K562 (cell line): Measurements from ENCODE around the gene DAP. TPM values are rescaled to one million over a fixed set of nuclear protein-coding genes. Genes with fewer than 3 reads are reported as not detected.
A peak's percentile ranks its signal among the peaks of the same experiment; 100 is the strongest.

Source experiments
- ARID1B ChIP-seq: fragments of 450-650 bp; IDR thresholded peaks from 2 replicates; pipeline ENCODE4 v1.6.1; 2016; ENCODE audit warnings: antibody characterized with exemption, mild to moderate bottlenecking, inconsistent platforms
- ARNT ChIP-seq, 2 experiments: fragments of 450-650 bp; IDR thresholded peaks; 2 replicates each; pipeline ENCODE4 v1.6.1; 2016; ENCODE audit warnings: mild to moderate bottlenecking in 1 of 2
- CBFA2T2 ChIP-seq: fragments of 450-650 bp; conservative IDR thresholded peaks from 2 replicates; pipeline ENCODE4 v1.6.1; 2017; ENCODE audit warnings: mild to moderate bottlenecking
- CBX3 ChIP-seq, 2 experiments: IDR thresholded peaks; 1 replicate in 1 of 2; 2 replicates in 1 of 2; pipeline ENCODE4 v1.6.1; 2012; ENCODE audit warnings: inconsistent platforms in 2 of 2, low read length in 2 of 2, borderline replicate concordance in 1 of 2, control low read depth in 1 of 2
- CREM ChIP-seq: IDR thresholded peaks from 2 replicates; pipeline ENCODE4 v1.6.1; 2014; ENCODE audit warnings: antibody characterized with exemption, low read depth
- DNMT1 ChIP-seq: fragments of 450-650 bp; IDR thresholded peaks from 2 replicates; pipeline ENCODE4 v1.6.1; 2016; ENCODE audit warnings: antibody characterized with exemption, mild to moderate bottlenecking
- ETV1 ChIP-seq: fragments of 450-650 bp; conservative IDR thresholded peaks from 2 replicates; pipeline ENCODE4 v1.6.1; 2016; ENCODE audit warnings: missing genetic modification characterization, control low read depth, low read depth, missing compliant biosample characterization
- FOXA1 ChIP-seq: fragments of 450-650 bp; IDR thresholded peaks from 2 replicates; pipeline ENCODE4 v1.6.1; 2016; ENCODE audit warnings: mild to moderate bottlenecking, borderline replicate concordance
- HDGF ChIP-seq: fragments of 450-650 bp; IDR thresholded peaks from 2 replicates; pipeline ENCODE4 v1.6.1; 2016
- HLTF ChIP-seq: fragments of 450-650 bp; IDR thresholded peaks from 2 replicates; pipeline ENCODE4 v1.6.1; 2016
- HNRNPUL1 ChIP-seq: fragments of 200-400 bp; formaldehyde crosslinking; IDR thresholded peaks from 2 replicates; pipeline ENCODE4 v1.6.1; 2017; ENCODE audit warnings: low read length
- MAFG ChIP-seq: fragments of 450-650 bp; conservative IDR thresholded peaks from 2 replicates; pipeline ENCODE4 v1.6.1; 2016; ENCODE audit warnings: missing genetic modification characterization, missing compliant biosample characterization
- MEIS2 ChIP-seq: fragments of 450-650 bp; IDR thresholded peaks from 2 replicates; pipeline ENCODE4 v1.6.1; 2014; ENCODE audit warnings: mild to moderate bottlenecking; ENCODE audit not compliant: partially characterized antibody
- MYC ChIP-seq, 2 experiments: fragments of 250-450 bp in 1 of 2; sonication (Bioruptor Pico) in 1 of 2; IDR thresholded peaks; 2 replicates each; pipeline versions ENCODE4 v1.5.1 to v1.6.1; 2012 to 2021; ENCODE audit warnings: low read depth in 2 of 2, borderline replicate concordance in 1 of 2, improper control_type of control experiment in 1 of 2, low read length in 1 of 2, mild to moderate bottlenecking in 1 of 2, moderate library complexity in 1 of 2
- PTBP1 ChIP-seq: fragments of 200-400 bp; formaldehyde crosslinking; IDR thresholded peaks from 2 replicates; pipeline ENCODE4 v1.6.1; 2017; ENCODE audit warnings: low read depth, low read length
- SMAD4 ChIP-seq: fragments of 250-450 bp; sonication (Bioruptor Pico); conservative IDR thresholded peaks from 2 replicates; pipeline ENCODE4 v1.8.0; 2021; ENCODE audit warnings: inconsistent platforms, mild to moderate bottlenecking, moderate library complexity
- SNIP1 ChIP-seq: fragments of 450-650 bp; IDR thresholded peaks from 2 replicates; pipeline ENCODE4 v1.7.1; 2017; ENCODE audit warnings: low read depth, mild to moderate bottlenecking
- SP2 ChIP-seq: IDR thresholded peaks from 2 replicates; pipeline ENCODE4 v1.6.1; 2011; ENCODE audit warnings: mild to moderate bottlenecking, low read depth, low read length, moderate library complexity; ENCODE audit not compliant: poor library complexity, severe bottlenecking; ENCODE audit errors: extremely low read depth
- SRF ChIP-seq, 2 experiments: fragments of 250-450, 450-650 bp in 1 of 2; sonication (Bioruptor Pico) in 1 of 2; sonication (generic) in 1 of 2; formaldehyde crosslinking; IDR thresholded peaks; 2 replicates each; pipeline versions ENCODE4 v1.5.0 to v1.5.1; 2020 to 2022; ENCODE audit warnings: mild to moderate bottlenecking in 1 of 2, missing genetic modification reagents in 1 of 2
- ZC3H8 ChIP-seq: fragments of 450-650 bp; IDR thresholded peaks from 2 replicates; pipeline ENCODE4 v1.6.1; 2017
- ZNF384 ChIP-seq: IDR thresholded peaks from 2 replicates; pipeline ENCODE4 v1.6.1; 2012; ENCODE audit warnings: low read depth, low read length, improper control_type of control experiment
- ZNF695 ChIP-seq: fragments of 450-650 bp; formaldehyde crosslinking; IDR thresholded peaks from 2 replicates; pipeline ENCODE4 v1.4.0; 2020; ENCODE audit warnings: mild to moderate bottlenecking, moderate library complexity
- polyA plus RNA-seq, 8 experiments: library from polyadenylated mRNA; depleted of rRNA in 4 of 8; stranded (reverse) in 5 of 8; unstranded in 3 of 8; fragments of >200 nt; fragmentation: Nextera tagmentation in 2 of 8; fragmentation: Illumina TruSeq in 1 of 8; extraction: Ambion mirVana in 2 of 8; extraction: Trizol in 1 of 8; gene quantifications; 2 replicates each; pipeline versions ENCODE4 v1.2.1 to v1.2.3, GENCODE V29; 2011 to 2014; ENCODE audit warnings: inconsistent platforms in 1 of 8, missing spikeins in 1 of 8
- total RNA-seq, 7 experiments: library from RNA; depleted of rRNA in 6 of 7; stranded (reverse); fragments of >200 nt in 6 of 7; fragmentation: Illumina TruSeq in 2 of 7; extraction: Trizol in 2 of 7; gene quantifications; 2 replicates each; pipeline versions ENCODE4 v1.2.1 to v1.2.3, GENCODE V29; 2011 to 2021; ENCODE audit warnings: low replicate concordance in 1 of 7
- TF ChIP-seq, protein P1 (sequence below): fragments of 250-450 bp; sonication (Bioruptor Pico); IDR thresholded peaks from 2 replicates; pipeline ENCODE4 v1.5.0; 2021
- TF ChIP-seq, protein P2 (sequence below): sonication (generic); formaldehyde crosslinking; IDR thresholded peaks from 2 replicates; pipeline ENCODE4 v1.8.0; 2023; ENCODE audit warnings: mild to moderate bottlenecking, missing genetic modification reagents
- TF ChIP-seq, protein P3 (sequence below): sonication (generic); formaldehyde crosslinking; IDR thresholded peaks from 2 replicates; pipeline ENCODE4 v1.5.0; 2020; ENCODE audit warnings: missing genetic modification reagents

The DAP gene
- total and polyA plus RNA-seq, 9 of the 15 experiments (the other 6 are each of a cell fraction or from before 2014, with no cell fraction given) = 14.1 to 151 (median 34.5) TPM

DNA sequence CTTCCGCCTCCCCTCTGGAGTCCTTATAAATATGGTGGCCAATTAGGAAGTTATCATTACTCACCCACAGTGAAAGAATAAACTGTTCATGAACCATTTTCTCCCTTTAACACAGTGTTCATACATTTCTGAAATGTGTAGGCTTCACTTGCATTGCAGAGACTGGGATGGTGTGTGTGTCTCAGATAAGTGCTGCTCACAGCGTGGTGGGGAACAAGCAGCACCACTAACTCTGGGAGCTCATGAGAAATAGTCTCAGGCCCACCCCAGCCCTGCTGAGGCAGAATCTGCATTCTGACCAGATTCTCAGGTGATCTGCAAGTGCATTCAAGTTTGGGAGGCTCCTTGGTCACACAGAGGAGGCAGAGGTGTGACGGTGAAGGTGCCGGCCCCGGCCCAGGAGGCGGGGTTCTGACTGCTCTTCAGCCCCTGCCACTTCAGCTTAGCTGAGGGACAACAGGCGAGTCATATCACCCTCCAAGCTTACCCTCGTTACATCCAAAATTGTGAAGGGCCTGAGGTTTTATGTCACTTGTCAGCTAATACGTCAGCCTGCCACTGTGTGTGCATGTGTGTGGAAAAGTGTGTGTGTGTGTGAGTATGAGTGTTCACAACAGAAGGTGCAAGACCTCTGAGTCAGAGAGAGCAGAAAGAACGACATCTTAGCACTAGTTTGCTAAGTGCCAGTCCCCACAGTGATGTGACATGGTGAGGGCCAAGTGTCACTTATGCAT is 34.7 kb downstream of the DAP start (continued):
- TF ChIP-seq, protein P1, sequence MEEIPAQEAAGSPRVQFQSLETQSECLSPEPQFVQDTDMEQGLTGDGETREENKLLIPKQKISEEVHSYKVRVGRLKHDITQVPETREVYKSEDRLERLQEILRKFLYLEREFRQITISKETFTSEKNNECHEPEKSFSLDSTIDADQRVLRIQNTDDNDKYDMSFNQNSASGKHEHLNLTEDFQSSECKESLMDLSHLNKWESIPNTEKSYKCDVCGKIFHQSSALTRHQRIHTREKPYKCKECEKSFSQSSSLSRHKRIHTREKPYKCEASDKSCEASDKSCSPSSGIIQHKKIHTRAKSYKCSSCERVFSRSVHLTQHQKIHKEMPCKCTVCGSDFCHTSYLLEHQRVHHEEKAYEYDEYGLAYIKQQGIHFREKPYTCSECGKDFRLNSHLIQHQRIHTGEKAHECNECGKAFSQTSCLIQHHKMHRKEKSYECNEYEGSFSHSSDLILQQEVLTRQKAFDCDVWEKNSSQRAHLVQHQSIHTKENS (CRISPR knock-in tag) = no peak
- TF ChIP-seq MEIS2 (peak; percentile 58), MAFG (no peak), CBFA2T2 (0 out of 2 replicates have a peak, but pooled peaks have one; percentile 16), PTBP1 (no peak), ETV1 (tag) (no peak), ZNF695 (CRISPR knock-in tag) (no peak), SMAD4 (CRISPR knock-in tag) (peak; percentile 31; the same call in 1 of the 2 replicates), HLTF (no peak), SP2 (no peak), HNRNPUL1 (no peak), MYC (IDR thresholded peaks at IDR 0.05; ENCODE audit: low read depth, low read length) (no peak), MYC (CRISPR knock-in tag; IDR thresholded peaks at IDR 0.05; ENCODE audit: borderline replicate concordance, low read depth) (no peak), ARNT (IDR thresholded peaks at IDR 0.05) (no peak), DNMT1 (no peak), ARID1B (peak; percentile 60; the same call in 1 of the 2 replicates), FOXA1 (no peak), ZC3H8 (no peak), SRF (CRISPR knock-in tag; IDR thresholded peaks at IDR 0.05) (no peak), ZNF384 (no peak), CBX3 (IDR thresholded peaks at IDR 0.05; ENCODE audit: borderline replicate concordance in 1 of 2, low read length in 2 of 2) (peak in 1 of 2 experiments; percentile 76; a peak in 1 of 3 replicates), CREM (peak; percentile 39; the same call in 1 of the 2 replicates), HDGF (peak; percentile 71; the same call in 1 of the 2 replicates), SNIP1 (no peak)
- TF ChIP-seq, protein P2, sequence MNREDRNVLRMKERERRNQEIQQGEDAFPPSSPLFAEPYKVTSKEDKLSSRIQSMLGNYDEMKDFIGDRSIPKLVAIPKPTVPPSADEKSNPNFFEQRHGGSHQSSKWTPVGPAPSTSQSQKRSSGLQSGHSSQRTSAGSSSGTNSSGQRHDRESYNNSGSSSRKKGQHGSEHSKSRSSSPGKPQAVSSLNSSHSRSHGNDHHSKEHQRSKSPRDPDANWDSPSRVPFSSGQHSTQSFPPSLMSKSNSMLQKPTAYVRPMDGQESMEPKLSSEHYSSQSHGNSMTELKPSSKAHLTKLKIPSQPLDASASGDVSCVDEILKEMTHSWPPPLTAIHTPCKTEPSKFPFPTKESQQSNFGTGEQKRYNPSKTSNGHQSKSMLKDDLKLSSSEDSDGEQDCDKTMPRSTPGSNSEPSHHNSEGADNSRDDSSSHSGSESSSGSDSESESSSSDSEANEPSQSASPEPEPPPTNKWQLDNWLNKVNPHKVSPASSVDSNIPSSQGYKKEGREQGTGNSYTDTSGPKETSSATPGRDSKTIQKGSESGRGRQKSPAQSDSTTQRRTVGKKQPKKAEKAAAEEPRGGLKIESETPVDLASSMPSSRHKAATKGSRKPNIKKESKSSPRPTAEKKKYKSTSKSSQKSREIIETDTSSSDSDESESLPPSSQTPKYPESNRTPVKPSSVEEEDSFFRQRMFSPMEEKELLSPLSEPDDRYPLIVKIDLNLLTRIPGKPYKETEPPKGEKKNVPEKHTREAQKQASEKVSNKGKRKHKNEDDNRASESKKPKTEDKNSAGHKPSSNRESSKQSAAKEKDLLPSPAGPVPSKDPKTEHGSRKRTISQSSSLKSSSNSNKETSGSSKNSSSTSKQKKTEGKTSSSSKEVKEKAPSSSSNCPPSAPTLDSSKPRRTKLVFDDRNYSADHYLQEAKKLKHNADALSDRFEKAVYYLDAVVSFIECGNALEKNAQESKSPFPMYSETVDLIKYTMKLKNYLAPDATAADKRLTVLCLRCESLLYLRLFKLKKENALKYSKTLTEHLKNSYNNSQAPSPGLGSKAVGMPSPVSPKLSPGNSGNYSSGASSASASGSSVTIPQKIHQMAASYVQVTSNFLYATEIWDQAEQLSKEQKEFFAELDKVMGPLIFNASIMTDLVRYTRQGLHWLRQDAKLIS (CRISPR knock-in tag) = 0 out of 2 replicates have a peak, but pooled peaks have one; percentile 13
- TF ChIP-seq, protein P3, sequence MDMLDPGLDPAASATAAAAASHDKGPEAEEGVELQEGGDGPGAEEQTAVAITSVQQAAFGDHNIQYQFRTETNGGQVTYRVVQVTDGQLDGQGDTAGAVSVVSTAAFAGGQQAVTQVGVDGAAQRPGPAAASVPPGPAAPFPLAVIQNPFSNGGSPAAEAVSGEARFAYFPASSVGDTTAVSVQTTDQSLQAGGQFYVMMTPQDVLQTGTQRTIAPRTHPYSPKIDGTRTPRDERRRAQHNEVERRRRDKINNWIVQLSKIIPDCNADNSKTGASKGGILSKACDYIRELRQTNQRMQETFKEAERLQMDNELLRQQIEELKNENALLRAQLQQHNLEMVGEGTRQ (CRISPR knock-in tag) = no peak
